Stimulated activated CD4-positive, alpha-beta T cell treated with anti-CD3 and anti-CD28 coated beads, Interleukin-12 subunit alpha, Interleukin-12 subunit beta, amount 100 ng/mL, for 4 hours (primary cell): Measurements from ENCODE around the gene FUT6.
"Not testable (repeated sequence)": the region's sequence is repeated elsewhere in the genome, so short reads cannot be mapped to it uniquely, and the experiment has no call there.

Experiments
- DNase-seq: peaks from one replicate; pipeline ENCODE4 v3.0.0-alpha.2; 2020

The FUT6 gene

GRCh38 chr19:5857203-5858081 is 17.9 kb upstream of the FUT6 start:
- DNase-seq, result no peak

- DNase-seq, result not testable (repeated sequence)
Measured at GRCh38 chr19:5855151-5855550, 15.6 kb upstream of the FUT6 start.

GRCh38 chr19:5854121-5854520 is 14.6 kb upstream of the FUT6 start:
- not testable (repeated sequence) for DNase-seq

- no peak for DNase-seq
Measured at GRCh38 chr19:5851302-5851701, 11.8 kb upstream of the FUT6 start, which contains the start of gene FUT3. Gene FUT3, minus strand, starts transcription at chr19:5851449.

DNA sequence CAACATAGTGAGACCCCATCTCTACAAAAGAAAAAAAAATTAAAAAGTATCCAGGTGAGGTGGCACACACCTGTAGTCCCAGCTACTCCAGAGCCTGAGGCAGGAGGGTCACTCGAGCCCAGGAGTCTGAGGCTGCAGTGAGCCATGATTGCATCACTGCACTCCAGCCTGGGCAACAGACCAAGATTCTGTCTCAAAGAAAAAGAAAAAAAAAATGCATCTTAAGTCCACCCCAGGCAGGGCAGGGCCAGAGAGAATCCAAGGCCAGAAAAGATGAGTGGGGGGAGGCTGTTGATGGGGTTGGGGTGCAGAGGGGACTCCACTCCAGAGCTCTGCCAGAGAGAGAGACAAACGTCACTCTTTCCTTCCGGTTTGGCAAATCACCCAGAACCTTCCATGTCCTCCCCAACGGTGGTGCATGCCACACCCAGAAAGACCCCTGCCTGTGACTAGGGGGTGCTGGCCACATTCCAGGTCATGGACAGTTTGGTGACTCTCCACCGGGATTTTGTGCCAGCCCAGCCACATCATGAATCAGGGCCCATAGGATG is 11.3 kb upstream of the FUT6 start:
- DNase-seq, result no peak

GRCh38 chr19:5850189-5850588 is 10.7 kb upstream of the FUT6 start:
- no peak for DNase-seq

- not testable (repeated sequence) for DNase-seq
Measured at GRCh38 chr19:5848621-5849020, 9.1 kb upstream of the FUT6 start.

- not testable (repeated sequence) for DNase-seq
Measured at GRCh38 chr19:5847846-5848245, 8.3 kb upstream of the FUT6 start.

DNA sequence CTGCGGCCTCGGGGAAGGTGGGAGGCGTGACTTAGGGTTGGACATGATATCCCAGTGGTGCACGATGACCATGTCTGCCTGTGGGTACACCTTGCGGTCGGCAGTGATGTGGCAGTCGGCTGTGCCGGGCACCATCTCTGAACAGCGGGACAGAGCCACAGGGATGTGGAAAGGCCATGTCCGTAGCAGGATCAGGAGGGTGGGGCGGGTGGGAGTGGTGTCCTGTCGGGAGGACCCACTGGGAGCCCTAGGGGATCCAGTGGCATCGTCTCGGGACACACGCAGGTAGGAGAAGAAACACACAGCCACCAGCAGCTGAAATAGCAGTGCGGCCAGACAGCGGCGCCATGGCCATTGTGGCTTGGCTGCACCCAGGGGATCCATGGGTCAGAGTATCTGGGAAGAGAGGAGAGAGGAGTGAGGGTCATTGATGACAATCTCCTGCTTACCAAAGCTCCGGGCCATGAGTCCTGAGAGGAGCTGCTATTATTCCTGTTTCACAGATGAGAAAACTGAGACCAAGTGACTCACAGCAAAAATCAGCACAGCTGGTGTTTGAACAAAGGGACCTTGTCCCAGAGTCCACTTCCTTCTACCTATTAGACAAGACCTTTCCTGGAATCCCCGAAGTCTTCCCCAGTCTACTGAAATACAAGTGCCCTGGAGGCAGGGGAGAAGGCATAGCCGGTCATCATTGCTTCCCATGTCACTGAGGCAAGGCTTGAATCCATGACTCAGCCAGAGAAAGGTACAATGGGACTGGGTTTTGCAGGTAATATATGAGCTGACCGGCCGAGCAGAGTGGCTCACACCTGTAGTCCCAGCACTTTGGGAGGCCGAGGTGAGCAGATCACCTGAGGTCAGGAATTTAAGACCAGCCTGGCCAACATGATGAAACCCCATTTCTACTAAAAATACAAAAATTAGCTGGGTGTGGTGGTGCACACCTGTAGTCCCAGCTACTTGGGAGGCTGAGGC is 5.2 kb upstream of the FUT6 start:
- DNase-seq, result no peak

DNA sequence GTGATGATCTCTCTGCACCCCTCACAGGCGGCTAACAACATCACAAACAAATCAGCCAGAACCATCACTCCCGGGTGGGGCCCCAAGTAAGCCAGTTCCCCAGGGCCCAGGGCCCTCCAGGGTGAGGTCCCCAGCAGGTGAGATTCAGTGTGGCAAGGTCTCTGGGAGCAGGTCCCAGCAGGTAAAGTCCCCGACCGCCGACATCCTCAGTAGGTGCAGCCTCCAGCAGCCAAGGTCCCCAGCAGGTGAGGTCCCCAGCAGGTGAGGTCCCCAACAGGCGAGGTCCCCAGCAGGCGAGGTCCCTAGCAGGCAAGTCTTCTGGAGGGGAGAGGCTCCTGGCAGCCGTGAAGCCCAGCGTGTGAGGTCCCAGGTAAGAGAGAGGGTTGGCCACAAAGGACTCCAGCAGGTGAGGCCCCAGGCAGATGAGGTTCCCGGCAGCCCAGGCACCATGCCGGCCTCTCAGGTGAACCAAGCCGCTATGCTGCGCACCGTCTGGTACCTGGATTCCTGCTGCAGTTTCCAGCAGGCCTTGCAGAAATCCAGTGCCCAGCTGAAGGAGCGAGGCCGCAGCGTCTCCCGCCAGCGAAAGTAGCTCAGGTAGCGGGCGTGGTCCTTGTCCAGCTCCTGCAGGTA is 3.9 kb upstream of the FUT6 start:
- DNase-seq, result no peak

- not testable (repeated sequence) for DNase-seq
Measured at GRCh38 chr19:5841735-5842111, 2.2 kb upstream of the FUT6 start.

DNA sequence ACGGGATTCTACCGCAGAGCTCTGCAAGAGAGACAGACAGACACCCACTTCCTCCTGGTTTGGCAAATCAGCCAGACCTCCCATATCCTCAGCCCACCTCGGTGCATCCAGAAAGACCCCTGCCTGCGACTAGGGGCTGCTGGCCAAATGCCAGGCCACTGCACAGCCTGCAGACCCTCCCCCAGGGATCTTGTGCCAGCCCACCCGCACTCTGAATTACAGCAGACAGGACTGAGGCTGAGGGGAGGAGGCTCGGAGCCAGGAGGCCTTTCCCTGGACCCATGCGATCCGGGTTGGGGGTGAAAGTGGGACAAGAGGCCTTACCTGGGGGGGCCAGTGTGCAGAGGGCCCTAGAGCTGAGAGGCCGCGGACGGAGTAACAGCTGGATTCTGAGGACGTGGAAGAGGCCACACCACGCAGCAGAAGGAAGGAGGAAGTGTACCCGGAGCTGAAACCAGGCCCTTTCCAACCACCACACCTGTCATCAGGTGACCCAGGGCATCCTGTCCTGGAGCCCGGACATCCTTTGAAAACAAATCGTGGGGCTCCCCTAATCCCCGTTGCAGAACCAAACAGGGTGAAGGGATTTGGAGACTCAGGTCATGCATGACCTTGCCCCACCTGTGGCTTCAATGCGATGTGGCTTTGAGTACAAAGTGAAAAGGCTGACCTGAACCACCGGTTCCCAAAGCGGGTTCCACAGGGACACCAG is 993 bp downstream of the FUT6 start:
- DNase-seq, result no peak

DNA sequence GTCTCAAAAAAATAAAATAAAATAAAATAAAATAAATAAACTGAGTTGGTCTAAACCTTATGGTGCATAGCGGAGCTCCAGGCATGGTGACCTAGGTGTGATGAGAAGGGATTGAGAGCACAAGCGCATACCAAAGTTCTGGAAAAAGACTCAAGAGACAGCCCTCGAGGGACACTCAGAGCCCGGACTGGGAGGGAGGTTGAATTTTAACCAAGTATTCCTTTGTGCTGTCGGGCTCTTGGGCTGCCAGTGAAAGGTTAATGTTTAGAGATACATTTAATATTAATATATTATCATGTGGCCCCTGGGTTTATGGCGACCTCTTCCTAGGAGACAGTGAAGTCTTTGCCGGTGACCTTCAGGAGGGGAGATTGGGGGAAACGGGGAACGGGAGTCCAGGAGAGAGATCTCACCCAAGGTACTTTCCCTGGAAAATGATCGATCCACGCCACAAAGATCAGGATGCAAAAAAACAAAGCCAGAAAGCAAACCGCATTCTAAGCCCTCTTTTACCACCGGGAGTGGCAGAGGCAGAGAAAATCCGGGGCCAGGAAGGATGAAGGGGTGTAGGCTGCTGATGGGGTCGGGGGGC is 1.6 kb downstream of the FUT6 start:
- no peak for DNase-seq

GRCh38 chr19:5832527-5833216 is 6.8 kb downstream of the FUT6 start:
- no peak for DNase-seq

GRCh38 chr19:5832061-5832460 is 7.4 kb downstream of the FUT6 start:
- DNase-seq, result no peak

DNA sequence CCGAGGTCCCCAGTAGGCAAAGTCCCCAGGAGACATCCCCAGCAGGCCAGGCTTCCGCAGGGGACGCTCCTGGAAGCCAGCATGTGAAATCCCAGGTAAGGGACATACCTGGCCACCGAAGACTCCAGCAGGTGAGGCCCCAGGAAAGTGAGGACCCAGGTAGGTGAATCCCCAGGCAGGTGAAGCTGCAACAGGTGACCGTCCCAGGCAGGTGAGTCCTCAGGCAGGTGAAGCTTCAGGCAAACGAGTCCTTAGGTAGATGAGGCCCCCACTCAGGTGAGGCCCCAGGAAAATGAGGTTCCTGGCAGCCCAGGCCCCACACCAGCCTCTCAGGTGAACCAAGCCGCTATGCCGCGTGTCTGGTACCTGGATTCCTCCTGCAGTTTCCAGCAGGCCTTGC is 8.3 kb downstream of the FUT6 start:
- DNase-seq, result no peak

DNA sequence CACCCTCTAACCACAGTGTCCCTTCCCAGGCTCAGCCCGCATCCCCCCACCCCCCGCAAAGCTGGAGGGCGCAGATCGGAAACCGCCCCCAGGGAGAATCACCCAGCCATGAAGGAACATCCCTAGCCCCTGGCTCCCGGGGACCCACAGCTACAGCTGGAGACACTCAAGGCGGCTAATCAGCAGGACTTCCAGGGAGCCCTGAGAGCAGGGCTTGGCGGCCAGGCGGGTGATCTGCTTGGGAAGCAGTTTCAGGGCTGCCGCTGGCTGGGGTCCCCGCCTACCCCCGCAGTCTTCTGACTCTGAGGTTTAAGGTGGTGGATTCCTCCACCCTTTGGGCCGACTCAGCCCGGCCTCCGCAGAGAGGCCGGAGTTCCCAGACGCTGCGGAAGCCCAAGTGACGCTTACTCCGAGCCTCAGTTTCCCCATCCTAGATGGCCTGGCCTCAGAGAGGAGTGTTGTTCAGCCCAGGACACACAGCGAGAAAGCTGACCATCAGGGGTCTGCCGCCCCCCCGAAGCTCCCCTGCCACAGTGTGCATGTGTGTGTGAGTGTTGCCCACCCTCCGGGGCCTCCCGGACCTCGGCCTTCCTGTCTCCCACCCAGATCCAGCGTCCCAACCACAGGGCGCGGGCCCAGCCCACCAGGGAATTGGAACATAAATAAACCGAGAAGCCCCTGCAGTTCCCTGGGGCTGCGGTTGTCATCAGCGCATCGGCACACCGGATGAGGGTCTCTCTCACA is 9.8 kb downstream of the FUT6 start:
- DNase-seq, result no peak

DNA sequence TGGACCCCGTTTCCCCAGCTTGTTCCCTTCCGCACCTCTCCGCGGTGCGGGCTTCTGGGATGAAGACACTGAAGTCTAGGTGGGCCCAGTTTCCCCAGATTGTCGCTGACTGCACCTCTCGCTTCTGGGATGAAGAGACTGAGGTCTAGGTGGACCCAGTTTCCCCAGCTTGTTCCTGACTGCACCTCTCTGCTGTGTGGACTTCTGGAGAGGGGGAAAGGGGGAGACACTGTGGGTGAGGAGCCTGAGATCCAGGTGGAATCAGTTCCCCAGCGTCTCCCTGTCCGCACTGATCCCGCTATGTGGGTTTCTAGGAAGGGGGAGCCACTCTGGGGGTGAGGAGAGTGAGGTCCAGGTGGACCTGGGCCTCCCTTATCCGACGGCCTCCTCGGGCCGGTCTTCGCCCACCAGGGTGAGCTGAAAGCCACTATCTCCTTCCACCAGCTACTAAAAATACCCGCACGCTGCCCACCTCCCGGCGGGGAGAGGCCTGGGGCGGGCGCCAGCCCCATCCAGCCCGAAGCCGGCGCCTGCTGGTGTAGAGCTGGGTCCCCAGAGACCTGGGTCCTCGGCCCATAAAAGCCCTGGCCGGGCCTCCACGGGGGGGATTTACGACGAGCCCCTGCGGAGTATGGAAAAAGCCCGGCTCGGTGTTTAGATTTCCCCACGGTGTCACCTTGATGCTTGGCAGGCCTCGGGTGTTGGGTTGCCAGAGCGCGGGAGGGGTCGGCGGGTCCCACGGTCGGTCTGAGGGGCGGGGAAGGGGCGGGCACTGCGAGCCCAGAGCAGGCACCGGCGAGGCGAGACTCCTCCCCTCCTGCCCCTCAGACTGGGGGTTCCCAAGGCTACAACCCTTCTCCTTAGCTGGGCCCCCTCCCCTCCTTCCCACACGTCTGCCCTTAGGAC is 10.6 kb downstream of the FUT6 start:
- peak; percentile 42 for DNase-seq
